Lower lobe of right lung (tissue), 2 donors: Measurements from ENCODE around the gene HDC. TPM values are rescaled to one million over a fixed set of nuclear protein-coding genes. Genes with fewer than 3 reads are reported as not detected.

Source experiments
- ATAC-seq, 2 donors: fragments of 200-7000 bp; cut with Tn5 transposase; one replicate each; pipeline ENCODE4 v1.9.1; 2020 to 2022; ENCODE audit warnings: mild to moderate bottlenecking in 2 of 2, moderate library complexity in 2 of 2
- DNase-seq: peaks from one replicate; pipeline ENCODE4 v3.0.0-alpha.2; 2020
- H3K27ac ChIP-seq: fragments of 200-600 bp; one replicate; pipeline ENCODE4 v1.8.0; 2022
- H3K27me3 ChIP-seq: fragments of 200-600 bp; one replicate; pipeline ENCODE4 v1.8.0; 2022; ENCODE audit warnings: low read depth
- H3K36me3 ChIP-seq: fragments of 200-600 bp; one replicate; pipeline ENCODE4 v1.8.0; 2022; ENCODE audit warnings: mild to moderate bottlenecking
- H3K4me1 ChIP-seq: fragments of 200-600 bp; one replicate; pipeline ENCODE4 v1.8.0; 2022
- H3K4me3 ChIP-seq: fragments of 200-600 bp; one replicate; pipeline ENCODE4 v1.8.0; 2022; ENCODE audit warnings: mild to moderate bottlenecking
- H3K9me3 ChIP-seq: fragments of 200-600 bp; one replicate; pipeline ENCODE4 v1.8.0; 2022
- intact Hi-C: fragments of 100-400 bp; cut with DNase I; formaldehyde crosslinking; loops from one replicate; pipeline ENCODE4 v1.11.0; 2022
- long read RNA-seq: library from polyadenylated mRNA; unstranded; transcript quantifications from one replicate; pipeline ENCODE4 v2.0.0, GENCODE V29; 2021
- total RNA-seq: library from RNA; stranded (reverse); fragmentation: NEBNext Ultra II Directional; extraction: Animal tissue kit (Norgen Biotek cat#: 25700); gene quantifications from one replicate; pipeline ENCODE4 v1.2.1, GENCODE V29; 2021
- TF ChIP-seq, protein P1 (sequence below): fragments of 200-600 bp; IDR thresholded peaks from one replicate; pipeline ENCODE4 v1.8.0; 2022; ENCODE audit warnings: antibody characterized with exemption, mild to moderate bottlenecking
- donor health status: DM: no; HTN: yes; CAD: no; lungs with severe emphysema.

Gene HDC, protein sequence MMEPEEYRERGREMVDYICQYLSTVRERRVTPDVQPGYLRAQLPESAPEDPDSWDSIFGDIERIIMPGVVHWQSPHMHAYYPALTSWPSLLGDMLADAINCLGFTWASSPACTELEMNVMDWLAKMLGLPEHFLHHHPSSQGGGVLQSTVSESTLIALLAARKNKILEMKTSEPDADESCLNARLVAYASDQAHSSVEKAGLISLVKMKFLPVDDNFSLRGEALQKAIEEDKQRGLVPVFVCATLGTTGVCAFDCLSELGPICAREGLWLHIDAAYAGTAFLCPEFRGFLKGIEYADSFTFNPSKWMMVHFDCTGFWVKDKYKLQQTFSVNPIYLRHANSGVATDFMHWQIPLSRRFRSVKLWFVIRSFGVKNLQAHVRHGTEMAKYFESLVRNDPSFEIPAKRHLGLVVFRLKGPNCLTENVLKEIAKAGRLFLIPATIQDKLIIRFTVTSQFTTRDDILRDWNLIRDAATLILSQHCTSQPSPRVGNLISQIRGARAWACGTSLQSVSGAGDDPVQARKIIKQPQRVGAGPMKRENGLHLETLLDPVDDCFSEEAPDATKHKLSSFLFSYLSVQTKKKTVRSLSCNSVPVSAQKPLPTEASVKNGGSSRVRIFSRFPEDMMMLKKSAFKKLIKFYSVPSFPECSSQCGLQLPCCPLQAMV
- 4.8 TPM for total RNA-seq
- long read RNA-seq, partial matches to known transcripts, result 0 of 5 reads
- long read RNA-seq, other reads (novel, unspliced or antisense), result 3 of 5 reads

DNA sequence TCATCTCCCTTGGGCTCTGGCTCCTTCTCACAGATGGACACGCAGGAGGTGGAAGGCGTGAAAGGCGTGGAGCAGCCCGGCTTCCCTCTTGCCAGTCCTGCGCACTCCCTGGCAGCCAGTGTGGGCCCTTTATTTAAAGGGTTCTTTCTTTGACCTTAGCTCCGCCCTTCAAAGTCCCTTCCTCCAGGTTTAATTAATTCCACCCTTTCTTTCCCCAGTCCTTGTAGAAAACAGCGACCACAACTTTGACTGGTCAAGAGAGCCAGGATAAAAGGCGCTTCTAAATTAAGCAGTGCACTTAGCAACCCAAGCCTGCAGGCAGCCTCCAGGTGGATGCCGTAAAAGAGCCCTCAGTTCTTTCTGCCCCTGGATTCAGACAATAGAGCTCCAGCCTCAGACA lies at the start of gene HDC:
Gene HDC (minus strand): TSS at position 107 of the 400 bp plus-strand sequence. CDS start 103 bp downstream, at position 4.
- intact Hi-C loops, result no loop called here
- TF ChIP-seq, protein P1, sequence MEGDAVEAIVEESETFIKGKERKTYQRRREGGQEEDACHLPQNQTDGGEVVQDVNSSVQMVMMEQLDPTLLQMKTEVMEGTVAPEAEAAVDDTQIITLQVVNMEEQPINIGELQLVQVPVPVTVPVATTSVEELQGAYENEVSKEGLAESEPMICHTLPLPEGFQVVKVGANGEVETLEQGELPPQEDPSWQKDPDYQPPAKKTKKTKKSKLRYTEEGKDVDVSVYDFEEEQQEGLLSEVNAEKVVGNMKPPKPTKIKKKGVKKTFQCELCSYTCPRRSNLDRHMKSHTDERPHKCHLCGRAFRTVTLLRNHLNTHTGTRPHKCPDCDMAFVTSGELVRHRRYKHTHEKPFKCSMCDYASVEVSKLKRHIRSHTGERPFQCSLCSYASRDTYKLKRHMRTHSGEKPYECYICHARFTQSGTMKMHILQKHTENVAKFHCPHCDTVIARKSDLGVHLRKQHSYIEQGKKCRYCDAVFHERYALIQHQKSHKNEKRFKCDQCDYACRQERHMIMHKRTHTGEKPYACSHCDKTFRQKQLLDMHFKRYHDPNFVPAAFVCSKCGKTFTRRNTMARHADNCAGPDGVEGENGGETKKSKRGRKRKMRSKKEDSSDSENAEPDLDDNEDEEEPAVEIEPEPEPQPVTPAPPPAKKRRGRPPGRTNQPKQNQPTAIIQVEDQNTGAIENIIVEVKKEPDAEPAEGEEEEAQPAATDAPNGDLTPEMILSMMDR, result no peak
- Histone ChIP-seq H3K4me1 (no peaks in the 10 kb centered on the region), H3K27me3 (peaks cover 5% of the 10 kb centered on the region), H3K27ac (no peak within 1 kb of the TSS), H3K9me3 (no peaks in the 10 kb centered on the region), H3K36me3 (no peaks in the 10 kb centered on the region), H3K4me3 (no peak within 1 kb of the TSS)
- no peak for DNase-seq
- no peak for ATAC-seq

DNA sequence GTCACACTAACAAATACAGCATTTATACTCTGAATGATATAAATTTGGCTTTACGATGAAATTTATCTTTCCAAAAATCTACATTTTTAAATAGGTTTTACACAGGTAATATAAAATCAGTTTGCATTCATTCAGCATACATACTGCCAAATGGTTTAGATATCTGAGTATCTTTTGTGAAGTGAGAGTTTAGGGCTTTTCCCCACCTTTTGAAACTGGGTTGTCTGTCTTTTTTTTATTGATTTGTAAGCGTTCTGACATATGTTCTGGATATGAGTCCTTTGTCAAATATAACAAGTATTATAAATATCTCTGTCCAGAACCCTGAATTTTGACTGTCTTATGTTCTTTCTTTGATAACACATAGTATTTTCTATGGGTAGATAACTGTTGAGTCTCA lies 47.1 kb upstream of the HDC start:
- DNase-seq, result no peak
- intact Hi-C loops, result no loop called here
- Histone ChIP-seq H3K36me3 (no peaks in the 10 kb centered on the region), H3K27me3 (no peaks in the 10 kb centered on the region), H3K4me3 (no peak overlapping the region), H3K9me3 (no peaks in the 10 kb centered on the region), H3K4me1 (peaks cover 9% of the 10 kb centered on the region), H3K27ac (no peak overlapping the region)
- ATAC-seq, result no peak
- TF ChIP-seq, protein P1, result no peak

DNA sequence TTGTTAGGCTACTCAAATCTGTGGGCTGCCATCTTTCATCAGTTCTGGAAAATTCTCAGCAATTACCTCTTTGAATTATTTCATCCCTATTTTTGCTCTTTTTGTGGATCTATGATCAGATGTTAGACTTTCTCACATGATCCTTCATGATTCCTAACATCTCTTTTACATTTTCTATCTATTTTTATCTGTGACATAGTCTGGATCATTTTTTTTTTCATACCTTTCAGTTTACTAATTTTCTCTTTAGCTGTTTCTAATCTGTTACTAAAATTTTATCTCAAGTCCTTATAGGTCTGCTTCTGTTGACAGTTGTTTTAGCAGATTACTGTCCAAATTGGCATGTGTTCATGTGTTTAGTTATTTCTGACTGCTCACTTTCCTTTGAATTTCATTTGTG lies 42.3 kb upstream of the HDC start:
- Histone ChIP-seq H3K27ac (no peak overlapping the region), H3K4me3 (no peak overlapping the region), H3K36me3 (peaks cover 14% of the 10 kb centered on the region), H3K27me3 (no peaks in the 10 kb centered on the region), H3K9me3 (no peaks in the 10 kb centered on the region), H3K4me1 (no peaks in the 10 kb centered on the region)
- TF ChIP-seq, protein P1, result no peak
- no peak for DNase-seq
- intact Hi-C loops, result no loop called here
- no peak for ATAC-seq

DNA sequence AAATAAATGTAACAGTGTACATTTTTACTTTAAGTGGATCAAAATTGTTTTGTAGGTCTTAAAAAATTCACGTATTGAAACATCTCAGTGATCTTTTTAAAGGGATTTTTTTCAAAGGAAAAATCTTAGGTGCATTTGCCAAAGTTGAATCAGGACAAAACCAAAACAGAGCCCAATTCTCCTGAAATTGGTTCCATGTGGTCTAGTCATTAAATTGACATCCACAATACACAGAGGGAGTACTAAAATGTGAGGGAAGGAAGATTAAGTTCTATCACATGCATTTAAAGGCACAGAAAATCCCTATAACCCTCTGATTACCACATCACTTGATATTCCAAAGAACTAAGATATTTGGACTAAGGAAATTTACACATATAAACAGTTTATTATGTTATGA lies 39.3 kb upstream of the HDC start:
- Histone ChIP-seq H3K27ac (no peak overlapping the region), H3K27me3 (no peaks in the 10 kb centered on the region), H3K4me1 (no peaks in the 10 kb centered on the region), H3K4me3 (no peak overlapping the region), H3K36me3 (peaks cover 42% of the 10 kb centered on the region), H3K9me3 (no peaks in the 10 kb centered on the region)
- TF ChIP-seq, protein P1, result no peak
- ATAC-seq (no peak), DNase-seq (no peak)
- intact Hi-C loops, result no loop called here

DNA sequence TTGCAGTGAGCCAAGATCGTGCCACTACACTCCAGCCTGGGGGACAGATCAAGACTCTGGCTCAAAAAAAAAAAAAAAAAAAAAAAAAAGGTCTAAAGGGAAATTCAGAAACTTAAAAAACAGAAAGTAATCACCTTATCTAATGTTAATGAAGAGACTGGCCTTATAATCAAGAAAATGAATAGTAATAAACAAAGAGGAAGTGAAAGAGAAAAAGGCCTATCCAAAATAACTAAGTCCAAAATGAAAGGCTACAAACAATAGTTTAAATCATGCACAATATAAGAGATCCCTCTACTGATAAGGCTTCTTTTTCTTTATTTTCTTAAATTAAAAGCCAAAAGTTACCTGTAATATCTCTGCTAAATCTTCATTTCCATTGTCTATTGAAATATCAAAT lies 37.1 kb upstream of the HDC start:
- TF ChIP-seq, protein P1, result no peak
- H3K36me3 ChIP-seq, result peaks cover 65% of the 10 kb centered on the region
- no peaks in the 10 kb centered on the region for H3K4me1 ChIP-seq
- DNase-seq, result no peak
- no peak overlapping the region for H3K27ac ChIP-seq
- ATAC-seq, result no peak
- H3K9me3 ChIP-seq, result no peaks in the 10 kb centered on the region
- H3K27me3 ChIP-seq, result no peaks in the 10 kb centered on the region
- H3K4me3 ChIP-seq, result no peak overlapping the region
- intact Hi-C loops, result no loop called here
